GM21619 (cell line): Measurements from ENCODE around the gene CD34.
"Not testable (repeated sequence)": the region's sequence is repeated elsewhere in the genome, so short reads cannot be mapped to it uniquely, and the experiment has no call there.

Experiments
- ATAC-seq: cut with Tn5 transposase; IDR thresholded peaks from one replicate; pipeline ENCODE4 v1.9.1; 2021; ENCODE audit not compliant: unreplicated experiment

Gene CD34

GRCh38 chr1:207877914-207878313, 33.0 kb downstream of the CD34 start:
- ATAC-seq, result not testable (repeated sequence)

DNA sequence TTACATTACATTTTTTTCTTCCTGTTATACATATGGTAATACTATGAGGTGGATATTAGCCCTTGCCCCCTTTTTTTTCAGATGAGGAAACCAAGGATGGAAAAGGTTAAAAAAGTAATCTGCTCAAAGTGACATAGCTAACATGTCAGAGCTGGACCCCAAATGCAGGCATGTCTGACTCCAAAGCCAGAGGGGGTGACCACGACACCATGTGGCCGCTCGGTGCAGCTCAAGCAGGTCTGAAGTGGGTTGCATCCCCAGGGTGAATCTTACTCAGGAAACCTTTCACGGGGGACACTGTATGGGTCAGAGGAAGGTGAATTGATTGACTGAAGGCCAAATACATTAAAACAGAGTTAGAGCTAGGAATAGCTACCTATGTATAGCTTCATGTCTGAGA, 34.8 kb downstream of the CD34 start:
- ATAC-seq, result no peak

DNA sequence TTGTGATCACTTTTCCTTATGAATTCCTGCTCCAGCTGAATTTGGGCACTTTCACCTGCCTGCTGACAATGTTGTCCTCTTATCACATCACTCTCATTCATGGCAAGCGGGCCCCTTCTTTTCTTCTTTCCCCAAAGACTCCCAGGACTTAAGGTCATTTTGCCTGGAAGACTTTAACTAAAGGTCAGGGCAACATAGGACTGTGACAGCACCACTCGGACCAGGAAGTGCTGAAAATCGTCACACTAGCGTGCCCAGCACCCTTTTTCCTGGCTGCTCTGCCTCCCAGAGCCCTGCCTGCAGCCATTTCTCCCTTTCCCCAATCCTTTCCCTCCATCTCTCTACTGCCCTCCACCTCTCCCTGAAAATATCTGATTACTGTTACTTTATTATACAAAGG, 35.4 kb downstream of the CD34 start:
- no peak for ATAC-seq

DNA sequence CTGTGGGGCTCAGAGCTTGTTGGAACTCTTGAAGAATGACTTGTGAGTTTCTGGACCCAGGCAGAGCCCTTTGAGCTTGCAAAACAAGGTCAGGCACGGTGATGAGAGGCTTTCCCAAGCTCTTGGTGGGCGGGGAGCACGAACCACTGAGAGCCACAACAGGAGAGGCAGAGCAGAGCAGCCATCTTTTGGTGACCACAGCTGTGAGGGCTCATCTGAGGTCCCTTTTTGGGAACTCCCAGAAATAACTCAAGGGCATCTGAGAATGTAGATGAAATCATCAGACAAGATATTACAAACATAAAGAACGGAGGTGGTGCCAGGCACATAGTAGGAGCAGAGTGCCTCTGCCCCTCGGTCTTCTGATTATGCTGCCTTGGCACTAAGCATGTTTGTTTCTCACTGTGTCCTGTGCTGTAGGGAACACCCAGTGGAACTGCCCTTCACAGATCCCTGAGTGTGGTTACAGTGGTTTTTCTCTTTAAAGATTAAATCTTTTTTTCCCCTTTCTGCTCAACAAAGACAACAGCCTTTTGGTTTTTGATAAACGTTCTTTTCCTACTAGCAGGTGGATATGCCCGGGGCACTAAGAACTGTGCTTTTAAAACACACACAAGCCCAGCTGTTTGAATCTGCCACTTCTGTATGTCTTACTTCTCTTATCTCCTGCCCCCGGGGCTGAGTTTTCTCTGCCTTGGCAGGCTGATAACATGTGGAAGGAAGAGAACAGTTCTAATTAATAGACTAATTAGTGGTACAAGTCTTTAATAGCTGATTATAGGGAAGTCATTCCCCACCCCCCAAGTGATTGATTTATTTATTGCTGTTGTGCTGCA, 37.7 kb downstream of the CD34 start:
- no peak for ATAC-seq

- ATAC-seq, result no peak
These were observed 38.3 kb downstream of the CD34 start for GRCh38 chr1:207872621-207873020.

DNA sequence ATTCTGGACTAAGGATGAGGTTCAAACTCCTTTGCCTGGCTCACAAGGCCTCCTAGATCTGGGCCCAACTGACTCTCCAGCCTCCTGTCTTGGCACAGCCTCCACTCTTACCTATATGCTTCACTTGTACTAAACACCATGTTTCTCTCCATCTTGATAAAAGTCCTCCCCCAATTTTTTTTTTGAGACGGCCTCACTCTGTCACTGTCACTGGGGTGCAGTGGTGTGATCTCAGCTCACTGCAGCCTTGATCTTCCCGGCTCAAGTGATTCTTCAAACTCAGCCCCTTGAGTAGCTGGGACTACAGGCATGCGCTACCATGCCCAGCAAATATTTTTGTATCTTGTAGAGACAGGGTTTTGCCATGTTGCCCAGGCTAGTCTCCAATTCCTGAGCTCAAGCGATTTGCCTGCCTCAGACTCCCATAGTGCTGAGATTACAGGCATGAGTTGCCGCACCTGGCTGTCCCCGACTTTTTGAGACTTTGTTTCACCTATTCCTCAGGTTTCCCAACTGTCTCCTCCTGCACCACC, 39.7 kb downstream of the CD34 start:
- ATAC-seq, result no peak

DNA sequence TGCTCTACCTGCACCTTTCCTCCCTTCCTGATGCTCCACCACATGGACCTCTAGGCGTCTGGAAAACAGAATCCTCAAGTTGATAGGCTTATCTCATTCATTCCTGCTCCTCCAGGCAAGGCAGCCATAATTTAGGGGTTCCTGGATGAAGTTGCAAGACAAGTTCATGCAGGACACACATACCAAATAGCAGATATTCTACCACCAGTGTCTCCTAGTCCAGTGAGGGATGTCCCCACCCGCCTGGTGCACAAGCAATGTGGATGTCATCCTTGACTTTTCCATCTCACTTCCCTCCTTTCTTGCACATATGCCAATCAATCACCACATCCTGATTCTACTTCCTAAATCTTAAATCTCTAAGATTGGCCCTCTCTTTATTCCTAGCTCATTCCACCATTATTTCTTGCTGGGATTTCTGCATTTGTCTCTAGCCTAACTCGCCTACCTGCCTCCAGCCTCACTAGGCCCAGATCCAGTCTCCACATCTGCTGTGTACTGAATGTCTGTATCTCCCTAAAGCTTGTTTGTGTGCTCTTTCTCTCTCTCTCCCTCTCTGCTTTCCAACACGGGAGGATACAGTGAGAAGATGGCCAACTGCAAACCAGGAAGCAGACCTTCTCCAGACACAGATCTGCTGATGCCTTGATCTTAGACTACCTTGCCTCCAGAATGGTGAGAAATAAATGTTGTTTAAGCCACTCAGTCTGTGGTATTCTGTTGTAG, 40.5 kb downstream of the CD34 start:
- ATAC-seq, result no peak

DNA sequence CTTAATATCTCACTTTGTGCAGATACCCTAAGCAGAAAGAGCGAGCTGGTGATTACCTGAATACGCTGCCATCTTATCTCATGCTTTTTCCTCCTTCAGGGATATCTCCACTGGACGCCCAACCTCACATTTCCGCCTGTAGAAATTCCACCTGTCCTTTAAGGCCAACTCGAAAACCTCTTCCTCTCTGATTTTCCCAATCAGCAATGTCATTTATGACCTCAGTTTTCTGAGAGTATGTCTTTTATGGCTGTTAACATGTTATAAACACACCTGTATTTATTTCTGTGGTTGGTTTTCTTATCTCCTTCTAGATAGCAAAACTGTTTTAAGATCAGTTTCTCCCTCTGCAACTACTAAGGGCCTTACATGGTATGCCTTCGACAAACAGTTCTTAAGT, 41.1 kb downstream of the CD34 start:
- no peak for ATAC-seq

DNA sequence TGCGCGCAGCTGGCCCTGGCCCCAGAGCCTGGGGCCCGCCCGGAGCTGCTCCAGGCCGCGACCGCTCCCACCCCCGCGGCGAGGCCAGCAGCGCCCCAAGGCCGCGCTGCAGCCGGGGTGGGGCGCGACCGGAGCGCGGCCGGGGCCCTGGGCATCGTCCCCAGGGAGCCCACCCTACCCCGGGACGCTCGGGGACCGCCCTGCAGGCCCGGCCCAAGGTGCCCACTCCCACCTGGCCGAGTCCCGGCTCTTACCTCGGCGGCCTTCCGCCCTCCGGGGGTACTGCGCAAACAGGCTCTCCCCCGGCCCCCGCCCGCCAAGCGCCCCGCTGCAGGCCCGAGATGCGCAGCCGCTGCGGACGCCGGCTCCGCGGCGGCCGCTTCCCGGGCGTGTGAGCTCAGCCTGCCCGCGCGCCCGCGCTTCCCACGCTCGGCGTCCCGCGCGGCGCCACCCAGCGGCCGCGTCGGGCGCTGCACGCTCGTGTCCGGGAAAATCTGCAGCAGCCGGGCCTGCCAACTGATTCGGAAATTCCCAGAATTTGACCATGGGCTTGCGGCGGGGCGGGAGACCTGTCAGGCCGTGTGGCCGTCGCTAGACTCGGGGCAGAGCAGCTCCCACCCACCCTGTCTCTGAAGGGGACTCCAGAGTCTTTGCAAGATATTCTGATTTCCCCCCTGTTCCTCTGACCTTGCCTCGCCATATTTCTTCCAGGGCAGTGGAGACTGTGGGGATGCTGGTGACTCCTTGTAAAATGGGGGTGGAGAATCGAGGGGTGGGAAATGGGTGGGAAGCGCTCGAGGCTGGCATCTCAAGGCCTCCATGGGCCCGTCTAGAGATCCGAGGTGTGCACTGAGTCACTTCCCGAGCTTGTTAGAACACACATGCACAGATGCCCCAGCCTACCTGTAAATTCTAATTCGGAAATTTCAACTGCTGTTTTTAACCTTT, 41.9 kb downstream of the CD34 start:
- peak; percentile 56 for ATAC-seq

DNA sequence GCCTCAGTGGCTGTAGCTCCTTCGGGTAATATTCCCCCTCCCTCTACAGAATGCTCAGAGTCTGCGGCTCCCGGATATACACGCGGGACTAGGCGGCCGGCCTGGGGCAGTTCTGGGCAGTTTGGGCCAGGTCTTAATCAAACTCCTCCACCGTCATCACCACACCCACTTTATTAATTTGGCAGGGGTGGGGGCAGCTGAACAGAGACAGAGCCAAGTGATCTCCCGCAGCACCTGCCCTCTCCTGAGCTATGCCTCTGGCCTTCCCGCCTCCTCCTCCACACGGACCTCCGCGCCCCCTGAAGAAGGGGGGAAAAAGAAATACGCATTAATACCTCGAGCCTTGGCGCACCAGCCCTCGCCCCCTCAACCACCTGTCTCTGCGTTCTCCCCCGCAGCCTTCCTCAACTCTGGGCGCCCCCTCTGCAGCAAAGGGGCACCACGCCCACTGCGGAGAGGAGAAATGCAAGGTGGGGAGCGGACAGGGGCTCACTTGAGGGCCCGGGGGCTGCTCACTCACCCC, 42.6 kb downstream of the CD34 start:
- peak; percentile 19 for ATAC-seq

GRCh38 chr1:207867136-207868109, 43.5 kb downstream of the CD34 start:
- ATAC-seq, result no peak

DNA sequence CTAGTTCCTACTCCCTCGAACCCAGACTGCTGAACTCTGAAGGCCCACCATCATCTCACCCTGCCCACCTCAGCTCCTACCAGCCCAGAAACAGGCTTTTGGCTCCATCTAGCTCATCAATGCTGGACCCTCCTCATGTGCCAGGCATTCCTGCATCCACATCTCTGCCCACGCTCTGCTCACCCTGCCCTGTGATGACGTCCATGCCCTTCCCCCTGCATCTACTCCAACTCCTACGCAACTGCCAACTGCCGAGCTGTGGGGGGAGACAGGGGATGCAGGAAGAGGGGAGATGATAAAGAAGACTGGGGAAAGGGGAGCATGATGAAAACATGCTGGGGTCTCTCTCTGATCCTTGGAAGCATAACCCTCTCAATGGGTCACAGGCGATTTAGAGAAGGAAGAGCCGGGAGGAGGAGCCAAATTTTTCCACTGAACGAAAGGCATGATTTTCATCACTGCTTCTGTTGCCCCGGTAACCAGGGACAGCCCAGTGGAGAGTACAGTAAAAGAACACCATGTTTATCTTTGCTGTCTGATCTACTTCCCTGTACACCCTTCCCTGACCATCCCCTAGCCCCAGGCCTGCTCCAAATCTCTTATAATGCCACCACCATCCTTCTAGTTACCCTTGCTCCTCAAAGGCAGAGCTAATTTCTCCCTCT, 44.3 kb downstream of the CD34 start:
- no peak for ATAC-seq

- peak; percentile 61 for ATAC-seq
These were observed 46.9 kb downstream of the CD34 start for GRCh38 chr1:207863893-207864535.

DNA sequence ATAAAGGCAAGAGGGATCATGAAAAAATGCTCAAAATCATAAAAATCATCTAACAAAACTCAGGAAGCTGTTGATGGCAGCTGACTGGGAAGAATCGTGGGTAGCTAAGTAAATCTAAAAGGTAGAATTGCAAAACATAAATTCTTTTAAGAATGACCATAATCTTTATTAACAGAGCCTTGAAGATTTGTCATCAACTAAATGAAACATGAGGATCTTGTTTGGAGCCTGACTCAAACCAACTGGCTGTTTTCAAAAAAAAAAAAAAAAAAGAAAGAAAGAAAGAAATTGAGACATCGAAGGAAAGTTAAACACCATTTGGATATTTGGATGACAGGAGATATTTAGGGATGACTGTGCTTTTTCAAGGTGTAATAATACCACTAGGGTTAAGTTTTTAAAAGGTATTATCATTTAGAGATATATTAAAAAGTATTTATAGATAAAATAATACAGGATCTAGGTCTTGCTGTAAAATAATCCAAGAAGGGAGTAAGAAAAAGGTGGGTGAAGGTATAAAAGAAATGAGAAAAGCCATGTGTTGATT, 48.6 kb downstream of the CD34 start:
- ATAC-seq, result no peak

GRCh38 chr1:207861442-207862177, 49.3 kb downstream of the CD34 start:
- ATAC-seq, result no peak

GRCh38 chr1:207860531-207860930, 50.4 kb downstream of the CD34 start:
- no peak for ATAC-seq

- no peak for ATAC-seq
These were observed 52.1 kb downstream of the CD34 start for GRCh38 chr1:207858806-207859205.

DNA sequence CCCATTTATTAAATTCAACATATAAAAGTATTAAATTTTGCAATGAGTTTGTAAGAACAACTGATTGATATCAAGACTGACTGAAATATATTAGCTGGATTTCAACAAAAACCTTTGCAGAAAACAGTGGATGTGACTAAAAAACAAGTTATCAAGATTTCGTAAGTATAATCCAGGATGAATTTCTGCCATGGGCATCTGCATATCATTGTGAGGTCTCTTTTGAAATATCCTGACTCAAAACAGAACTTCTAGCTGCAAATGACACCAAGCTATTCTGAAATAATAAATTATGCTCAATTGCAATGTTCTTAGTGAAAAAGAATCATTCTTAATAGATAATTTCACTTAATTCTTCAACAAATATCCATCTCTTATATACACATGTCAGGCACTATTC, 52.6 kb downstream of the CD34 start:
- ATAC-seq, result no peak
